Stomach (tissue), 4 donors: ENCODE measurements around the gene TBC1D4.

Source experiments
- CTCF ChIP-seq, 7 experiments: fragments of 450-650 bp in 4 of 7; fragments of 200-600 bp in 3 of 7; sonication (generic) in 3 of 7; IDR thresholded peaks; one replicate each; pipeline ENCODE4 v1.5.1; 2016 to 2019; ENCODE audit warnings: antibody characterized with exemption in 7 of 7, control low read depth in 2 of 7, mild to moderate bottlenecking in 1 of 7
- POLR2A ChIP-seq, 4 donors: fragments of 450-650 bp; IDR thresholded peaks; one replicate each; pipeline ENCODE4 v1.6.1; 2016; ENCODE audit warnings: antibody characterized with exemption in 4 of 4, control low read depth in 2 of 4, mild to moderate bottlenecking in 1 of 4, moderate library complexity in 1 of 4

- TF ChIP-seq CTCF (IDR thresholded peaks at IDR 0.05) (no peak), POLR2A (IDR thresholded peaks at IDR 0.05) (no peak)
Measured at GRCh38 chr13:75440100-75440499, 41.9 kb downstream of the TBC1D4 start.
